Sigmoid colon (tissue), 3 donors: Measurements from ENCODE around the gene HMGCS1.

ENCODE experiments used
- POLR2A ChIP-seq, 2 donors: fragments of 450-650 bp; IDR thresholded peaks; one replicate each; pipeline ENCODE4 v1.6.1; 2016; ENCODE audit warnings: antibody characterized with exemption in 2 of 2, mild to moderate bottlenecking in 2 of 2, moderate library complexity in 2 of 2
- TF ChIP-seq, protein P1 (sequence below), 4 experiments: fragments of 450-650 bp in 3 of 4; fragments of 200-600 bp in 1 of 4; IDR thresholded peaks; one replicate each; pipeline ENCODE4 v1.5.1; 2016 to 2019; ENCODE audit warnings: antibody characterized with exemption in 4 of 4, mild to moderate bottlenecking in 3 of 4, moderate library complexity in 2 of 4

DNA sequence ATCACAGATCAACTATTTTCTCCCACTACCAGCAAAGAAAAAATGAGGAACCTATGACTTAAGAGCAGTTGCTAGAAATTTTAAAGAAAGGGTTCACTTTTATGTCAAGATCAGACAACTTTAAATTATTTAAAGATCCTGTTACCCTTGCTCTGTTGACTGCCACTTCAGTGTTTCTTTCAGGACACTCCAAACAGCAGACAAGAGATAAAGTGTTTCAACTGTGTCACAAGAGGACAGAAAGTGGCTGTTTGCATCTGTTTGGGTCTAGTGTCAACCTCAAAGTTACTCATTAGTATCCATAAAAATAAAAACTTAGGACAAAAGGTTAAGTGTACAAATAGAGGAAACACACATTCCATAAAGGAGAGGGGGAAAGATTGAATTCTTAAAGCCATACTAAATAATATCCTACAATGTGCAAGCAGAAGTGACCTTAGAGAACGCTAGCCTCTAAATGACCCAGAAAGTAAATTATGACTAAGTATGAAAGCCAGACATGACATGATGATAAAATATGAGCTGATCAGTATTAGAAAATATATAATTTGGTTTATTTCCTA, 24.9 kb downstream of the HMGCS1 start:
- TF ChIP-seq, protein P1, sequence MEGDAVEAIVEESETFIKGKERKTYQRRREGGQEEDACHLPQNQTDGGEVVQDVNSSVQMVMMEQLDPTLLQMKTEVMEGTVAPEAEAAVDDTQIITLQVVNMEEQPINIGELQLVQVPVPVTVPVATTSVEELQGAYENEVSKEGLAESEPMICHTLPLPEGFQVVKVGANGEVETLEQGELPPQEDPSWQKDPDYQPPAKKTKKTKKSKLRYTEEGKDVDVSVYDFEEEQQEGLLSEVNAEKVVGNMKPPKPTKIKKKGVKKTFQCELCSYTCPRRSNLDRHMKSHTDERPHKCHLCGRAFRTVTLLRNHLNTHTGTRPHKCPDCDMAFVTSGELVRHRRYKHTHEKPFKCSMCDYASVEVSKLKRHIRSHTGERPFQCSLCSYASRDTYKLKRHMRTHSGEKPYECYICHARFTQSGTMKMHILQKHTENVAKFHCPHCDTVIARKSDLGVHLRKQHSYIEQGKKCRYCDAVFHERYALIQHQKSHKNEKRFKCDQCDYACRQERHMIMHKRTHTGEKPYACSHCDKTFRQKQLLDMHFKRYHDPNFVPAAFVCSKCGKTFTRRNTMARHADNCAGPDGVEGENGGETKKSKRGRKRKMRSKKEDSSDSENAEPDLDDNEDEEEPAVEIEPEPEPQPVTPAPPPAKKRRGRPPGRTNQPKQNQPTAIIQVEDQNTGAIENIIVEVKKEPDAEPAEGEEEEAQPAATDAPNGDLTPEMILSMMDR (IDR thresholded peaks at IDR 0.05) = no peak
- no peak for TF ChIP-seq POLR2A (IDR thresholded peaks at IDR 0.05)
